Bronchial epithelial cell (primary cell): ENCODE measurements around the gene SPACA9. TPM values are rescaled to one million over a fixed set of nuclear protein-coding genes. Genes with fewer than 3 reads are reported as not detected.

Experiments used
- DNase-seq: peaks from one replicate; pipeline ENCODE4 v3.0.0-alpha.2; 2010; ENCODE audit warnings: low read depth
- FAIRE-seq: peaks from 2 replicates; lab custom pipeline; 2011; peaks lifted over from hg19 to GRCh38; lab: Jason Lieb, UNC
- H3K27me3 ChIP-seq: 2 replicates; pipeline ENCODE4 v1.5.1; 2011; ENCODE audit warnings: low read length; ENCODE audit not compliant: control insufficient read depth, insufficient read depth
- H3K36me3 ChIP-seq: 2 replicates; pipeline ENCODE4 v1.5.1; 2011; ENCODE audit warnings: low read length; ENCODE audit not compliant: control insufficient read depth, insufficient read depth
- H3K4me3 ChIP-seq: 2 replicates; pipeline ENCODE4 v1.5.1; 2011; ENCODE audit warnings: mild to moderate bottlenecking, low read depth, low read length, control low read depth
- CTCF ChIP-seq: IDR thresholded peaks from 2 replicates; pipeline ENCODE4 v1.5.1; 2011; ENCODE audit warnings: mild to moderate bottlenecking, moderate library complexity, low read length, control low read depth, inconsistent platforms; ENCODE audit not compliant: insufficient read depth, severe bottlenecking
- total RNA-seq: library from RNA; depleted of rRNA; stranded (reverse); fragments of >200 nt; gene quantifications from 2 replicates; pipeline ENCODE4 v1.2.1, GENCODE V29; 2014

Gene SPACA9
- total RNA-seq, 1 donor from 2014 or later, result 0.79 TPM

GRCh38 chr9:132857616-132858342 is 20.9 kb upstream of the SPACA9 start:
- Histone ChIP-seq H3K27me3 (peaks cover 2% of the 10 kb centered on the region), H3K36me3 (no peaks in the 10 kb centered on the region), H3K4me3 (no peak overlapping the region)
- no peak for TF ChIP-seq CTCF
- FAIRE-seq, result no peak
- no peak for DNase-seq

DNA sequence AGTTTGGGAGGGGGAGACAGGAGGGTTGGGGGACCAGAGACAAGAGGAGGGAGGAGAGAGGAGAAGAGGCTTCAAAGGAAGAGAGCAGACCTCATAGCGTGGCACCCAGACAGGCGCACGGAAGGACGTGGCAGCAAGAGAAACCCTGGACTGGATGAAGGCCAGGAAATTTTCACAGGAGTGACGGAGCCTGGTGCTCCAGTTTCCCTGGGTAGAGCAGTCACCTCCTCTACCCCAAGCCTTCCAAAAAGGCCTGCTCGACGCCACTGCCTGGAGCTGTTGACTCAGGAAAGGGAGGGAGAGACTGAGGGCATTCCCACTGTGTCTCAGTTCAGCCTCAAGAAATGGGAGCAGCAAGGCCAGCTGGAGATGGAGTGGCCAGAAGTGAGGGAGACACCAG is 19.9 kb upstream of the SPACA9 start:
- Histone ChIP-seq H3K4me3 (no peak overlapping the region), H3K27me3 (peaks cover 2% of the 10 kb centered on the region), H3K36me3 (no peaks in the 10 kb centered on the region)
- no peak for DNase-seq
- FAIRE-seq, result no peak
- no peak for TF ChIP-seq CTCF

GRCh38 chr9:132861666-132862065 is 17.0 kb upstream of the SPACA9 start:
- Histone ChIP-seq H3K4me3 (no peak overlapping the region), H3K36me3 (no peaks in the 10 kb centered on the region), H3K27me3 (peaks cover 4% of the 10 kb centered on the region)
- FAIRE-seq (no peak), DNase-seq (no peak)
- TF ChIP-seq CTCF, result no peak

DNA sequence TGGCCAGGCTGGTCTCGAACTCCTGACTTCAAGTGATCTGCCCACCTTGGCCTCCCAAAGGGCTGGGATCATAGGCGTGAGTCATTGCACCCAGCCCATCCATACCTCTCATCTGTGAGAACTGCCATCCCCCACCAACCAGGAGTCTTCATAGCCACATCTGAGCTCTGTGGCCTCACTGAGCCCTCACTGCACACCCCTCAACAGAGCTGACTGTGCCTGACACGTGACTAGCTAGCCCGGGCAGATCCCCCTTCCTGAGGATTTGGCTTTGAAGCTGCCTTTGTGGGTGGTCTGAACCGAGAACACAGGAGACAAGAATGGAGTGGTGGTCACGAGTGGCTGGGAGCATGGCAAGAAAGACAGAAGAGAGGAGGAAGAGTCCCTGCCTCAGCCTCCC is 16.2 kb upstream of the SPACA9 start:
- no peaks in the 10 kb centered on the region for H3K36me3 ChIP-seq
- peaks cover 4% of the 10 kb centered on the region for H3K27me3 ChIP-seq
- no peak for FAIRE-seq
- DNase-seq, result no peak
- TF ChIP-seq CTCF, result no peak
- H3K4me3 ChIP-seq, result no peak overlapping the region

GRCh38 chr9:132863096-132863495 is 15.6 kb upstream of the SPACA9 start:
- H3K4me3 ChIP-seq, result no peak overlapping the region
- no peaks in the 10 kb centered on the region for H3K36me3 ChIP-seq
- DNase-seq (no peak), FAIRE-seq (no peak)
- peaks cover 4% of the 10 kb centered on the region for H3K27me3 ChIP-seq
- no peak for TF ChIP-seq CTCF

DNA sequence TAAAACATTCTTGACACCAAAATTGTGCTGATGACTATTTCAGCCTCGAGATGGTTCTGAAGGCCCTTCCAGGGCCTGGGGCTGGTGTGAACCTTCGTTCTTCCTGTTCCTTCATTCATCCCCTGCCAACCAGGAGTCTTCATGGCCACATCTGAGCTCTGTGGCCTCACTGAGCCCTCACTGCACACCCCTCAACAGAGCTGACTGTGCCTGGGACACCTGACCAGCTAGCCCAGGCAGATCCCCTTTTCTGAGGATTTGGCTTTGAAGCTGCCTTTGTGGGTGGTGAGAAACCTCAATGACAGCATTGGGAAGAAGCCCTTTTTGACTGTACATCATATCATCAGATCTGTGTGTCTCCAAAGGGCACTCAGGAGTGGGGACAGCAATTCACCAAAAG is 14.4 kb upstream of the SPACA9 start:
- FAIRE-seq, result peak; percentile 90
- Histone ChIP-seq H3K36me3 (no peaks in the 10 kb centered on the region), H3K4me3 (no peak overlapping the region), H3K27me3 (peaks cover 4% of the 10 kb centered on the region)
- DNase-seq, result no peak
- no peak for TF ChIP-seq CTCF
